ENCODE data around the gene SPECC1L.
"Not testable (repeated sequence)": the region's sequence is repeated elsewhere in the genome, so short reads cannot be mapped to it uniquely, and the experiment has no call there.

The SPECC1L gene

GRCh38 chr22:24284747-24285203 is 14.1 kb downstream of the SPECC1L start:
- DNase-seq (ENCODE audit: low read depth in 2 of 2): no peak

DNA sequence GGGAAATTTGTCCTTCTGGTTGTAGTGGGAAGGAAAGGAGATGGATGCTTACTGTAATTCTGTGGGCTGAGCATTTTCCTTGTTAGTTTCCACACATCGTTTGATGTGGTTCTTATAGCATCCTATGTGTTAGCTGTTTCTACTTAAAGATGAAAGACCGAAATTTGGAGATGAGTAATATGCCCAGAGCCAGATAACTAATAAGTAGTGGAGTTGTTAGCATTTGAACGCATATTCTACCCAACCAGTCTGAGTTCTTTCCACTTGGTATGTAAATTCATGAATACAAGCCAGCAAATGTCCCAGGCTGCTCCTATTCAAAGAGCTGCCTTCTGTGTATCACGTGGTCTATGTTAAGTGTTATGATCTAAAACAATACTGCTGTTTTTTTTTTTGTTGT is 14.6 kb downstream of the SPECC1L start:
- peak; percentile 49 to 52 for DNase-seq (ENCODE audit: low read depth in 2 of 2)

DNA sequence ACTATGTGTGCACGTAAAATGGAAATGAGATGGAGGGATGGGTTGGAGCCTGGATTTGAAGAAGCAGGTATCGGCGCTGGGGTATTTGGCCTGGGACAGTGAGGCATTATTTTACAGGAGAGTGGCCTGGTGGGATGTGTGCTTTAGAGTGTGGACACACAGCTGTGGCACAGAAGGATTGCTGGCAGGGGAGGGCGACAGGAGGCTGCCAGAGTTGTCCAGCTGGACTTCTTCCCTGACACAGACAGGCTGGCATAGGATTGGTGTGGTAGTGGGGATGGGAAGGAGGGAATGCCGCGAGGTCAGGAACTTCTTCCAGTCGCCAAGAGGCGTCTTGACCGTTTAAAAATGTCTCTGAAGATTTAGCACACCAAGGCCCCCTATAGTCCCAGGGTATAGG is 16.6 kb downstream of the SPECC1L start:
- DNase-seq (ENCODE audit: low read depth in 2 of 2): not testable (repeated sequence)

DNA sequence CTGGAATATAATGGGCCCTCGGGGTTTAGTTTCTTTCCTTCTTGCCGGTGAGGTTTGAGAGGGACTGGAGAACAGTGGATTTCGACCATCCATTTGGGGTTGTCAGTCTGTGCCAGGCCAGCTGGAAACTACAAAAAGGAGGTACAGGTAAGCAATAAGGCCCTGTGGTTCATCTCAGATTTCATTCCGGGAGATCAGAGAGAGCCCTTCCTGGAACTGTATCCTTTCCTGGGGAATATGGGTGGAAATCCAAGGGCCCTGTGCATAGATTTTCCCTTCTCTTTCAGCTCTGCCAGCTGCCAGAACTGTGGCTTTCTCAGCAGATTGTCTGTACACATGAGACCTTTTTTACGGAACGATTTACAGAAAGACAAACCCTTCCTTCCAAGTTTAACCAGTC is 17.2 kb downstream of the SPECC1L start:
- DNase-seq (ENCODE audit: low read depth in 2 of 2): not testable (repeated sequence)

DNA sequence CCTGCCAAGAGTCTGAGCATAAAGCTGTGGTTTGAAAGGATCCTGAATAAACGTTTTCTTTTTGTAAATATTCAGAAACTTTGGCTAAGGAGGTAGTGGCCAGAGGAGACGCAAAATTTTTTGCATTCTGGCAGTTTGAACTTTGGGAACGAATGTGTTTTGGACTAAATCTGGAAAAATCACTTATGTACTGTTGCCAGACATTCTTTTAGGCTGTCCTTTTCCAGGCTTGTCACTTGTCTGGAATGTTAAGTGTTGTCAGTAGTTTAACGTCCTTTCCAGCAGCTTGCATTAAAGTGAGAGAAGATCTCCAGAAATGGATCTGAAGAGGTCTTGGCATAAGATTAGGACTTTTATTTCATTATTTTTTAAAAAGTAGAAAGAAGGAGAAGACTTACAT is 18.5 kb downstream of the SPECC1L start:
- peak; percentile 88 to 89 for DNase-seq (ENCODE audit: low read depth in 2 of 2)

DNA sequence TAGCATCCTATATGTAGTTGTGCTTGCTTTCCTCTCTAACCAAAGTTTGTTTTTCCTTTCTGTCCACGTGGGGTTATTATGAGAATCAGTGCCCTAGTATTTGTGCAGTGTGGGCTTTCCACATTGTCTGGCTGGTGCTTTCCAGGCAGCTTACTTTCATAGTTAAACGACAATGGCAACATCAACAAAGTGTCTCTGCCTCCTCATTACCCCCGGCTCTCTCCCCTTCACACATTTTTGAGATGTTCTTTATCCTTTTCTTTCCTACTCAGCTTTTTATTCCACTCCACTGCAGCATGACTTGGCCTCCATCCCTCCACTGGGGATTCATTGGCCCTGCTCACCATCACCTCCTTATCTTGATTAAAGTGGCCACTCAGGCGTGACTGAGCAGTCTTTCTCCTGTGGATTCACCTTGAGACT is 19.1 kb downstream of the SPECC1L start:
- no peak for DNase-seq (ENCODE audit: low read depth in 2 of 2)

GRCh38 chr22:24290459-24290858 is 19.8 kb downstream of the SPECC1L start:
- DNase-seq (ENCODE audit: low read depth in 2 of 2): no peak

- DNase-seq (ENCODE audit: low read depth in 2 of 2): no peak
Observed at GRCh38 chr22:24291515-24292201, 21.0 kb downstream of the SPECC1L start.

- DNase-seq (ENCODE audit: low read depth in 2 of 2): not testable (repeated sequence)
Observed at GRCh38 chr22:24292202-24292830, 21.7 kb downstream of the SPECC1L start.

DNA sequence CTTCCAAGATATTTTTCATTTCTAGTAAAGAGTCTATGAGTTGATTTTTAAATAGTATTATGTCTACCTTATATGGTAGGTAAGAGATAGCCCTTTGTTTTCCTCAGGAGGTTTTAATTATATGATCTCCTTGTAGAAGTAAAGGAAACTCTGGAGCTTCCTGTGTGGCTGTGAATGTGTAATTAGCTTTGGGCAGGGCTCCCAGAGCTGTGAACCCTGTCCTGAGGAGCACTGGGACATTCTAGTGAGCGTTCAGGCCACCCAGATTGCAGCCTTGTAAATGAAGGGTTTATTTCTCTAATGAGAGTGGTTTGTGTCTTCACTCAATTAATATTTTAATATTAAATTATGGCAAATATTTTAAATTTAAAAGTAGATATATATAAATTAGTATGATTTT is 24.3 kb downstream of the SPECC1L start:
- not testable (repeated sequence) for DNase-seq (ENCODE audit: low read depth in 2 of 2)

DNA sequence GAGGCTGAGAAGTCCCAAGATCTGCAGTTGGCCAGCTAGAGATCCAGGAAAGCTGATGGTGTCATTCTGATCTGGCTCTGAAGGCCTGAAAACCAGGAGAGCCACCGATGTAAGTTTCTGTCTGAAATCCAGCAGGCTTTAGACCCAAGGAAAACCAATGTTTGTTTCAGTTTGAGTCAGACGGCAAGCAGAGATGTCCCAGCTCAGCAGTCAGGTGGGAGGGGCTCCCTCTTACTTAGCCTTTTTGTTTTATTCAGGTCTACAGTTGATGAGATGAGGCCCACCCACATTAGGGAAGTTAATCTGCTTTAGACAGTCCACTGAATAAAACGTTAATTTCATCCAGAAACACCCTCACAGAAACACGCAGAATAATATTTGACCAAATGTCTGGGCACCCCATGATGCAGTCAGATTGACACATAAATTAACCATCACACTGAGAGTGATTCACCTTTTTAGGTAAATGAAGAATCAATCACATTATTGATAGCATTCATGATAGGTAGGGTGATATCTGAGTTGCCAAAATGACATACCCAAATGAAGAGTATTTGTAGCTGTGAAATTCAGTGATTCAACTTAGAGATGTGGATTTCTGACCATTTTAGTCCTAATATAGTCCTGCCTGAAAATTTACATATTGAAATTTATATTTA is 28.0 kb downstream of the SPECC1L start:
- not testable (repeated sequence) for DNase-seq (ENCODE audit: low read depth in 2 of 2)

GRCh38 chr22:24300522-24300921 is 29.9 kb downstream of the SPECC1L start:
- DNase-seq (ENCODE audit: low read depth in 2 of 2): not testable (repeated sequence)

DNA sequence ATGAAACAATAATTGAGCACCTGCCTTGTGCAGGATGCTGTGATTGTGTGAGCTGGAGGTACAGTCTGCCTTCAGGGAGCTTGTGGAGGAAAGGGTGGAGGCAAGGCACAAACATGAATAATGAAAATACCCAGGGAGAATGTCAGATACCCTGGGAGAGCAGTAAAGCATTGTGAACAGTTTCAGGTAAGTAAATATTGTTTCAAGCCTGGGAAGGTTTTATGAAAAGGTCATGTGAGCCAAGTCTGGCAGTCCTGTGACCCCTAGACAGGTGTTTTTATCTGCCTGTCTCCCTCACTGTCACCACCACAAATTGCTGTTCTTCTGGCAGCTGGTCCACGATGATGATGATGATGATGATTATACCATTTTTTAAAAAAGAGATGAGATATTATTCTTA is 32.0 kb downstream of the SPECC1L start:
- DNase-seq (ENCODE audit: low read depth in 2 of 2): no peak

GRCh38 chr22:24303007-24303406 is 32.4 kb downstream of the SPECC1L start:
- no peak for DNase-seq (ENCODE audit: low read depth in 2 of 2)

DNA sequence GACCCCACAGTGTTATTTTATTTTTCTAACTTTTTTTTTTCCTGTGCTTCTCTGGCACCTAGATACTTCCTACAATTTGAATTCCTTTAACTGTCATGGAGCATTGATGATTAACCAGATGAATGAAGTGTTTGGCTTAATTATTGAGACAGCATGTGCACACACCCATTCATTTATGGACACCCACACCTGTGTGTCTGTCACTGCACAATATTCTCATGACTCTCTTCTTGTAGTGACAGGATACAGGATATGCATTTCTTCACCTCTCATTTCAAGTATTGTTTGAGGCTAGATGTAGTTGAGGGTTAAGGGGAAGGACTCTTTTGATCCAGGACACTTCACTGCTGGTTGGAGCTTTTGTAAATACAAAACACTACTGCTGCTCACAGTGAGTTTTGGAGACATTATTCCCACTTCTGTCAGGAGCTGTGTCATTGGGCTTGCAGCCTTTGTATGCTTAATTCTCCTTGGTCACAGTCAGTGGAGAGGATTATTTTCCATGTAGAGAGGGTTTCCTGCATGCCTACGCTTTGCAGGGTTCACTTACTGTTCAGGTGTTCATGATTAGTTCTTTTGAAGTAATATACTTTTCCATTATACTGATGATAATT is 33.5 kb downstream of the SPECC1L start:
- DNase-seq (ENCODE audit: low read depth in 2 of 2): no peak

DNA sequence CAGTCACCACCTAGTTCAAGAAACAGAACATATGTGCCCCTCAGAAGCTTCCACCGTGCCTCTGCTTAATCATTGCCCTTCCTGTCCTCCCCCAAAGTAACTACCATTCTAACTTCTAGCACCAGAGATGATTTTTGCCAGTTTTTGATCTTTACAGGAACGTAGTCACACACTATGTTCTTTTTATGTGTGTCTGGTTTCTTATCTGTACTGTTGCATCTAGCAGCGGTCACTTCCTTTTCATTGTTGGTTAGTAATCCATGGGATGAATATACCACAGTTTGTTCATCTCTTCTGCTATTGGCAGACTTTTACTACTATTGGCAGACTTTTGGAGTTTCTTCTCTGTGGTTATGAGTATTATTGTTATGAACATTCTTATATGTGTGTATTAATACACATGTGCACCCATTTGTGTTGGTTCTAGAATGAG is 34.6 kb downstream of the SPECC1L start:
- no peak for DNase-seq (ENCODE audit: low read depth in 2 of 2)

DNA sequence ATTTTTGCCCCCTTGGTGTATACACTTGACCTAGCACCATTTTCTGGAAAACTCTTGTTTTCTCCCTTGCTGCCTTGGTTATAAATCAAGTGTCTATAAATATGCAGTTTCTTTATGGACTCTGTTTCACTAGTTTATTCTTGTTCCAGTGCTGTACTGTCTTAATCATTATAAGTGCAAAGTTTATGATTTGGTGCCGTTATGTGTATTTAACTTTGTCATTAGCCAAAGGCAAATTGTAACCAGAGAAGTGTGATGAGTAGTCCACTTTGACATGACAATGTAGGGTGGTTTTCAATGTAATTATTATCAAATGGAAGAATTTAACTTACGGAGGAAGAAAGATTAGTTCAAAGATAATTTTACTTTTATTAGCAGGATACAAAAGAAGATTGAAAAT is 40.3 kb downstream of the SPECC1L start:
- no peak for DNase-seq (ENCODE audit: low read depth in 2 of 2)

GRCh38 chr22:24315367-24315966 is 44.8 kb downstream of the SPECC1L start:
- DNase-seq (ENCODE audit: low read depth in 2 of 2): no peak

GRCh38 chr22:24316264-24316663 is 45.6 kb downstream of the SPECC1L start:
- DNase-seq (ENCODE audit: low read depth in 2 of 2): not testable (repeated sequence)

- DNase-seq (ENCODE audit: low read depth in 2 of 2): not testable (repeated sequence)
Observed at GRCh38 chr22:24317511-24317910, 46.9 kb downstream of the SPECC1L start.

- DNase-seq (ENCODE audit: low read depth in 2 of 2): no peak
Observed at GRCh38 chr22:24319451-24319850, 48.8 kb downstream of the SPECC1L start.

DNA sequence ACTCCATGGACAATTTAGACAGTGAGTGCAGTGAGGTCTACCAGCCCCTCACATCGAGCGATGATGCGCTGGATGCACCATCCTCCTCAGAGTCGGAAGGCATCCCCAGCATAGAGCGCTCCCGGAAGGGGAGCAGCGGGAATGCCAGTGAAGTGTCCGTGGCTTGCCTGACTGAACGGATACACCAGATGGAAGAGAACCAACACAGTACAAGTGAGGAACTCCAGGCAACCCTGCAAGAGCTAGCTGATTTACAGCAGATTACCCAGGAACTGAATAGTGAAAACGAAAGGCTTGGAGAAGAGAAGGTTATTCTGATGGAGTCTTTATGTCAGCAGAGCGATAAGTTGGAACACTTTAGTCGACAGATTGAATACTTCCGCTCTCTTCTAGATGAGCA is 51.4 kb downstream of the SPECC1L start:
- DNase-seq (ENCODE audit: low read depth in 2 of 2): no peak
